Fibroblast of skin of scalp (primary cell): ENCODE data around the gene FREM1.

Experiments
- DNase-seq: peaks from one replicate; pipeline ENCODE4 v3.0.0-alpha.2; 2013

Gene FREM1

DNA sequence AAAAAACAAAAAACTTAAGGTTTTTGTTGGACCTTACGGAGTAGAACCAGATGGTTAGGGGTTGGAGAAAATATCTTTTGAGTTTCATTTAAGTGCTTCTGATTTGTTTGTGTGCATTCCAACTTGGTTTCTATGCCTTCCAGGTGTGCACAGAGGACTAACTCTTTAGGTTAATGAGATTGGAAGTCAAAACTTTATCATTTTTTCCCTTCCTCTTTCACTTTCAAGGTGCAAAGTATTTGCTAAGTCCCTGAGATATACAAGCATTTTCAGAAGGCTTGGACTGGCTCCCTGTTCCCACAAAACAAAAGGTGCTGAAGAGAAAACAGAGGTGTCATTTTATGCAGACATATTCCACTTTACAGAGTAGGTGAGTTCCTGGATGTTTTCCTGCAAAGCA is 157.4 kb downstream of the FREM1 start:
- no peak for DNase-seq

DNA sequence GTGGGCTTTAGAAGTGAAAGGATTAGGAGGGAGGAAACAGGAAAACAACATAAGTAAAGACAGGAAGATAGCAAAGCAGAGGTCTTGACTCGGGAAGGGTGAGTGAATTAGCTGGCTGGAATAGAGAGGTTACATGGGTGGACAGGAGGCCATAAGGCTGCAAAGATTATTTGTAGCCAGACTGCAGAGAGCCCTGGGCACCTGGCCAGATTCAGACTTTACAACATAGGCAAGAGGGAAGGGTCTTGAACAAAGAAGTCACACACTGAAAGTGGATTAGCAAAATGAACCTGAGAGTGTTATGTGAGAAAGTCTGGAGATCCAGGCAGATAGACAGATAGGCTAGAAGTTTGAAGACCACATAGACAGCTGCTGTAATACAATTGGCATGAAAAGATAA is 158.0 kb downstream of the FREM1 start:
- DNase-seq: no peak

DNA sequence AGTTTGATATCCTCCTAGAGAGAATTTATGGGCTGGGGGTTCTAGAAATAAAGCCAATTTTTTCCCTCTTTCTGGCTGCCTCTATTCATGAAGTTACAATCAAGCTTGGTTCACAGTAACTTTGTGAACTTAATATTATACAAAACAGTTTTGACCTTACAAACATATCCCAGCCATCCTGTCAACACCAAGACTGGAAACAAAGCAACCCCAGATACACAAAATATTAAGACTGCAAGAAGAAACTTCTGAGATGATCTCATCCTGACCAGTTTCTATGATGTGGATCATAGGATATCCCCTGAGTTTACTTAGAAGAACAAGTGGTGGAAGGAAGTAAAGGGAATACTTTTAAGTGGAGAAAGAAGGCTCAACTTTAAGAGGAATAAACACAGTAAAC is 159.4 kb downstream of the FREM1 start:
- DNase-seq: no peak

DNA sequence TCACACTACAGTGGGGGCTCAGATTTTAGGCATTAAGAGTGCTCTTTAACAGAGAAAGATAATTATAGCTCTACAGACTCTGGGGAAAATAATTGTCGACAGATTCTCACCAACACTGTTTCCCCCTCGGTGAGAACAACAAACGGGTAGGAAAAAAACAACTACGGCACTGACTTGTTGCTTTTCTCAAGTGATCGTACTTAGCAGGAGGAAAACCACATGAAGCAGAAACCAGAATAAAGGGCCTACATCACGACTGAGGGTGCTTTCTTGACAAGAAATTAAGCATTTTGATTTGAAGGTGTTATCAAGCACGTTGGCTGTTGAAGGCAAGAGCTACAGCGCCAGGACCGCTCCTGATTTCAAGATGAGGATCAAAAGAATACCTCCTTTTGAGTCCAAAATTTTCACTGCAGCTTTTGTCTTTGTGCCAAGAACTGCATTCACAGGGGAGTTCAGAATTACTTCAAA is 160.5 kb downstream of the FREM1 start:
- no peak for DNase-seq

DNA sequence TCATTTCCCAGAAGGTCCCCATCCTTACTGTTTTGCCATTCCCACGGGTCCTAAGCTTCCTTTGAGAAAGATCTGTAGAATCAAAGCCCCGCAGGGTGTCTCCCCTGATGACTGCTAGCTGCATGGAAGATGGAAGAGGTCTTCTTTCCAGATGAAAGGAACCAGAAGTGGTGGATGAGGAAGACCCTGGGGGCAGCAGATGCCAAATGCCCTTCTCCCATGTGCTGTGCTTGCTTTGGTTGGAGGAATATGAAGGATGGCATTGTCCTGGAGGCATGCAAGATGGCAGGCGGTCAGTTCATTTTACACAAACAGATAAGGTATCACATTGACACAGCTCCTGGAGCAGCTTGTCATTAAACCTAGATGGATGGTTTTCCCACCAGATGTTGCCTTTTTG is 161.9 kb downstream of the FREM1 start:
- no peak for DNase-seq

DNA sequence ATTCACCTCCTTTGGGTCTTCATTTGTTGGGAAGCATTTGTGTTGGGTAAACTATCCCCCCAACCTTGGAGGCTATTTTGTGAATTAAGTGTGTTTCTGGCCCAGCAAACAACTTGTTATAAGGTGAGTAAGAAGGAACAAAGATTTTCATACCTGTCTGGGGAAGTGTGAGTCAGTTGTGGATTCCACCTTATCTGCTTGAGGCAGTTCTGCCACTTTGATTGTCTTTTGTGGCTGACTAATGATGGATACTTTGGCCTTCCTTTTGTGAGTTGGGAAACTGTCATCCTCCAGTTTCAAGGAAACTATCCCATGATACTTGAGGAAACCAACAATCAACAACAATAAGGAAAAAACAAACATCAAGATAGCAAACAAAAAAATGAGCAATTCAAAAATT is 163.1 kb downstream of the FREM1 start:
- no peak for DNase-seq

DNA sequence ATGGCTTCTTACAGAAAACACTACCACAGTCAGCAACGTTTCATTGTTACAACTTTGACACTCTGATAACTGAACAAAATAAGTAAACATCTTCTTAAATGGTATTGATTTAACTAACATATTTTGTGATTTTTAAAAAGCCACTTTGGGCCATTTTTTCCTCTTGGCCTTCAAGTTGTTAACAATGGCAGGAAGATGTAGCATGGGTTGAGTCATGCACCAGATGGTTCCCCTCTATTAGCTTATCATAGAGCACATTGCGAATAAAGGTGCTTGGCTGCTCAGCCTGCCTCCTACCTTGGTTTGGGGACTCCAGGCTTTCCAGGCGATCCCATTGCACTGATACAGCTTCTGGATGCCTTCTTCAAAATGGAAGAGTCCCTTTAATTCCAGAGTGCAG is 163.6 kb downstream of the FREM1 start:
- DNase-seq: no peak

DNA sequence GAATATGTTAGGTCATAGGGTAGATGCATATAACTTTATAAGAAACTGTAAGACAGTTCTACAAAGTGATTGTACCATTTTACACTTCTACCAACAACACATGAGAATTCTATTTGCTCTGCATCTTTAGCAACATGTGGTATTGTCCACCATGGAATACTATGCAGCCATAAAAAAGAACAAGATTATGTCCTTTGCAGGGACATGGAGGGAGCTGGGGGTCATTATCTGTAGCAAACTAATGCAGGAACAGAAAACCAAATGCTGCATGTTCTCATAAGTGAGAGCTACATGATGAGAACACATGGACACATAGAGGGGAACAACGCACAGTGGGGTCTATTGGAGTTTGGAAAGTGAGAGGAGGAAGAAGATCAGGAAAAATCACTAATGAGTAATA is 165.5 kb downstream of the FREM1 start:
- DNase-seq: no peak

DNA sequence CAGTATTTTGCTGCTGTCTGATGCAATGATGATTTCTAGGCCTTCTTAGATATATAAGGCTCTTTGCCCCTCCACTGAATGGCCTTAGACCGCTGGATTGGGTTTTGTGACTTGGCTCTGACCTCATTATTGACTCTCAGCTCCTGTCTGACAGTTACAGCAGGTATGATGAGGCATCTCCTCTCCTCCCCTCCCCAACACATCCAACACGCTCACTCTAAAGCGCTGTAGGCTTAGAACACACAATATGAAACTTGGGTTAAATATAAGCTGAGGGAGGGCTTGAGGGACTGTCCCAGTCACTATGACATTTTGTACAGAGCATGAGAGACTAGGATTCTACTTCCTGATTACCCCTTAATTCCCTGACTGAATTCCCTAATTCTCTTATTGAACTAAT is 168.9 kb downstream of the FREM1 start:
- DNase-seq: no peak

DNA sequence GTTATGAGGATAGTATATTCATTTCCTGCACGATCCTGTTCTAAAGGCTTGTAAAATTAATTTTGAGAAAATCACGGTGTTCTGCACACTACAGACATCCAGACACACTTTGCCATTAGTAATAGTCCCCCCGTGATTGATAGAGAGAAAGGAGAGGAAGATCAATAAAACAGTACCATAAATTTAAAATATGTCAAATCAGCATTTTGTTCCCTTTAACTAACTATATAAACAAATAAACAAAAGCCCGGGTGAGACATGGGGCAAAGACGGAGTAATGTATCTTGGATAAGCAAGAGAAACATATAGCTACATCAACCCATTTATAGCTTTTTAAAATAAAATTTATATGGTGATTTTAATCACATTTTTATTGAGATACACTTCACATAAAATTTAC is 177.1 kb downstream of the FREM1 start:
- no peak for DNase-seq

DNA sequence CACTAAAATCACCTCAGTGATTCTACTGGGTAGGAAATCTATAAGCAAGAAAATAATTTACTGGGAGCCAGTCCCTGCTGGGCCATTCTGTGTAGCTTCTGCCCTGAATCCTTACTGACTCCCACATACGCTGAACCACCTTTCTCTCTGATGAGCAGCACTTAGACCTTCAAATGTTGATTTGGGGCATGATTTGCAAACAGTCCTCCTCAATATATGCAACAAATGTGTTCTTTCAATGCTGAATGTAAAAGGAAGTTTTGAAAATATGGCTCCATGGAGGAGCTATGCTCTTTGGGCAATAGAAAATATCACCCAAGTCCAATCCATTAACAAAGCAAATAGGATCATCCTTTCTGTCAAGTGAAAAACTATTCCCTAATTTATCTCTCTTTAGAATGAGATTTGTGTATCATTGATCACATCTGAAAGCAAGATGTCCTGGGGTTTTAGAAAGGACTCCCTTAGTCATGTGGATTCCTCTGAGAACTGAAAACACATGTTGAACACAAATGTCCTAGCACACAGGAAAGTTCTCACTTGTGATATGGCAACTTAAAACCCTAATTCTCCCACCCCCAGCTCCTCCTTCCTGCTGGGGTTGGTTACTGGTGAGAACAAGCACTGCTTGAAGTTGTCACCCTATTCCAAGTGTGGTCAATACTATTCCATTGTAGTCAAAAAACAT is 178.8 kb downstream of the FREM1 start:
- no peak for DNase-seq

DNA sequence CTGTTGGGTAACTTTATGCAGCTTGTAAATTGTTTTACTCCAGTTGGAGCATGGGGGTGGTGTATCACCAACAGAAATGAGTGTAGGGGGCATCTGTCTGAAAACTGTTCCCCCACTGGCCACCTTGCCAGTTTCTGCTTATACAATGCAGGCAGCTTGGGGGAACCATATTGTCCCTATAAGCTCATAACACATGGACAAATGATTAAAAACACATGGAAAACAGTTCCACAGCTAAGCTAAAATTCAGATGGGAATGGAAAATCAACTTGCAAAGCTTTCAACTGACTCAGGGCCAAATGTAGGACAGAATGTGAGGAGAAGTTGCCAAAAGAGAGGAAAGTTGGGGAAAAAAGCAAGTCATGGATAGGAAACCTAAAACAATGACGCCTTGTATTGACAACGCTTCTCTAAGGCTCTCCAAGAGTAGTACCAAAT is 179.7 kb downstream of the FREM1 start:
- peak; percentile 8 for DNase-seq

DNA sequence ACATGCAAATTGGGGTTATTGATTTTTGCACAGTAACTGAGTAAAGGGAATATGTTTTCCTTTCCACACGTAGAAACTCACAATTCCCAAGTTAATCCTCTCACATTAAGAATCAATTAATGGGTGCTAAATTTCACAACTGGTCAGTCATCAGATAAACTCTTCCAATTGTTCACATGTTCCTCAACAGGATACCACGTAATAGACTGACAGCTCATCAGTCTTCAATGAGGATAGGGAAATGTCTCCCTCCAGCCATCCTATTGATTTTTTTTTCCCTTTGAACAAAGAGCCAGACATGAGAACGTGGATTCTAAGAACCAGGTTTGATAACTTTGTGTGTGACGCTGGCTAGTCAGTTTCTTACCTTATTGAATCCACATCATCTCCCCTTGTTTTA is 186.9 kb downstream of the FREM1 start:
- DNase-seq: no peak

DNA sequence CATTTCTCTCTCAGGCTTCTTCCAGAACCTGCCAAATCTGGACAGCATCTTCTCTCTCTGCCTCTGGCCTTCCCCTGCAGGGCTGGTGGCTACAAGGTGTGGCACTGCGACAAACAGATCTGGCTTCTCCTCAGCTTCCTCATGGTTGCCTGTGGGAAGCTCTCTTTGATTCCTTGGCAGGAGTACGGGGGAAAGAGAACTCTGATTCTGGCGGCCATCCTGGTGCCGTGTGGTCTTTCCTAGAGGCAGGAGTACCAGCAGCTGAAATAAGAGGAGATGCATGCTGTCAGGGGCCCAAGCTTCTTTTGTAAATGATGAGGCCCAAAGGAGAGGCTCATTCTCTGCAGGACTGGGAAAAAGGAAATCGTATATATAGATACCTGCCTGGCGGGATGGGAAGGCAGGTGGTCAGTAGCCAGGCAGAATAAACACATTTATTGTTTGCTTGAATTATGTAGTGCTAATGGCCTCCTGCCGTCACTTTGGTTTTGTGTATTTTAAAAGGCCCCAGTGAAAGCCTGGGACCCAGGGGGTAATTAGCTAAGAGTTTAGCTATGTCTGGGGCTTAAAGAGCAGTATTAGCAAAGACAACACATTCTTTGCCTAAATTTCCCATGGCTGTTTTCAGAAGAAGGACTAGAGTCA is 187.7 kb downstream of the FREM1 start, which contains the start of gene CER1:
TSS of gene CER1 (minus strand) at position 343 of the 645 bp plus-strand sequence. CDS start at position 282, 61 bp downstream.
- peak; percentile 40 for DNase-seq

DNA sequence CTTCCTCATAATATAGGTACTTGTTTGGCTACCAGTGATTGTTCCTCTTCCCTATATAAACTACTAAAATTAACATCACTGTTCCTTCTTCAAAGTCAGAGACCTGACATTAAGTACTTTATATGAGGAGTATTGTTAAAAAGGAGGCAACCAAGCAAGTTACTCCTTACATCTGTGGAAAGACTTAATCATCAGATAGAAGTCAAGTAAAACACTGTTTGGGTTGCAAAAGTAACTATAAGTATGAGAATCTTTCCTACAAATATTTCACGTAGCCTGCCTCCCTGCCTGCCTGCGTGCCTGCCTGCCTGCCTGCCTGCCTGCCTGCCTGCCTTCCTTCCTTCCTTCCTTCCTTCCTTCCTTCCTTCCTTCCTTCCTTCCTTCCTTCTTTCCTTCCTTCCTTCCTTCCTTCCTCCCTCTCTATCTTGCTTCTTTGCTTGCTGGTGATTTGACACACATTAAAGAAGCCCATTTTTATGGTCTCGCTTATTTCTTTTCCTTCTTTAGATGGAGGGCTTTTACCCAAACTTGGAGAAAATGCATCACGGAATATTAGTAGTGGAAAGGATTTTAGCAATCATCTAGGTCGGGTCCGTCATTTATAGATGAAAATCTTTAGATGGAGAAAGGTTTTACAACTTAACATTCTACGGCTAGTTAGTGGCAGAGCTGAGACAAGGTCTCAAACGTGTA is 190.9 kb downstream of the FREM1 start:
- DNase-seq: no peak

DNA sequence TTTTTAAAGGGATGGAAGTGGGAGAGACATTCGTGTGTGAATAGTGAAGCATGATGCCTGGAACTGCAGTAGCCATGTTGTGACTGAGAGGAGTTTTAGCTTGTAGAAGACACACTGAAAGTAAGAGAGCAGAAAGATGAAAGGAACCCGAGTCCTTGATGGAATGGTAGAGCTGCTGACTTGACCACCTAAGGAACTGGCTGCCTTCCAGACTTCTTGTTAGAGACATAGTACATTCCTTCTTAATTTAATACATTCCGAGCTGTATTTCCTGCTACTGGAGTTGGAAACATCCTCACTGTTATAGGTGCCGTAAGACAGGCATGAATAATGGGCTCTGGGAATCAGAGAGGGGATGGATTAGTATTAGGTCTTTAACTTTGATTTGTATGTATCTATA is 195.1 kb downstream of the FREM1 start:
- peak; percentile 40 for DNase-seq

DNA sequence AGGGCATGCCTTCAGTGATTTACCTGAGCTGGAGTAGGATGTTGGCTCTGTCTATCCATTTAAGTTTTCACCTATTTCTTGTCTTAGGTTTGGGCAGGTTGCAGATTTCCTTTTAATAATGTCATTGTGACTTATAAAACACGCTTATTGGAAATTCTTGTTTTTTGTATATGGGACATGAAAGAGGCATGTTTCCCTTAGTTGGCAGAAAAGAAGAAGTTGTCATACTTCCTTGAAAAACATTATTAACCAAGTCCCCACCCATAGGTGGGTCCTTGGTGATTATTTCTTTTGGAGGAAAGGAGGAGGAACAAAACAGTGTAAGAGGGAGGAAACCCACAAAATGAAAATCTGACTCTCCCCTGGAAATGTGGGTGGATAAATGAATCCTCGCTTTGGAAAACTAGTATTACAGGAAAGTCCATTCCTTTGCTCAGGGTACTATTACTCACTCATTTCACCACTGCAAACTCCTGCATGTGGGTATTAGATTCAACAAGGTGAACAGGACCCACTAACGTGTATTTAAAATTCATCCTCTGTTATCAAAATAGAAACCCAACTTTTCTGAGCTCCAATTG is 197.0 kb downstream of the FREM1 start:
- DNase-seq: no peak

DNA sequence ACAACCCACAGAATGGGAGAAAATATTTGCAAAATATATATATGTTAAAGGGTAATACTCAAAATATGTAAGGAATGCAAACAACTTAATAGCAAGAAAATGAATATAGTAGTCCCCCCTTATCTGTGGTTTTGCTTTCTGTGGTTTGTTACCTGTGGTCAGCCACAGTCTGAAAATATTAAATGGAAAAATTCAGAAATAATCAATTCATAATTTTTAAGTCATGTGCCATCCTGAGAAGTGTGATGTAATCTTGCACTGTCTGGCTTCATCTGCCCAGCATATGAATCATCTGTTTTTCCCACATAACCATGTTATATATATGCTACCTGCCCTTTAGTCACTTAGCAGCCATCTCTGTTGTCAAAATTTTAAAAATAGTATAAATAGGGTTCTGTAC is 199.4 kb downstream of the FREM1 start:
- DNase-seq: peak; percentile 88

DNA sequence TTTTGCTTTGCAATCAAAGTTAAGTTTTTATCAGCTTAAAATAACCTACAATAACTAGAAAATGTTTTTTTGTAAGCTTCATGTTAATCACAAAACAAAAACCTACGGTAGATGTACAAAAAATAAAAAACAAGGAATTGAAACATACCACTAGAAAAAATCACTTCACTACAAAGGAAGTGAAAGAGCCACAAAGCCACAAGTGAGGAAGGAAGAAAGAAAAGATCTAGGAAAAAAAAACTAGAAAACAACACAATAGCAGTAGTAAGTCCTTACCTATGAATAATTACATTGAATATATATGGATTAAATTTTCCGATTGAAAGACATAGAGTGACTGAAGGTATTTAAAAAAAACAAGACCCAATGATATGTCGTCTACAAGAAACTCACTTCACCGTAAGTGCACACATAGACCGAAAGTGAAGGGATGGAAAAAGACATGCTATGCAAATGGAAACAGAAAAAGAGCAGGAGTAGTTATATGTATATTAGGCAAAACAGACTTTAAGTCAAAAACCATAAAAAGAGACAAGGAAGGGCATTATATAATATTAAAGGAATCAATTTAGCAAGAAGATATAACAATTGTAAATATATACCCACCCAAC is 203.6 kb downstream of the FREM1 start:
- no peak for DNase-seq

DNA sequence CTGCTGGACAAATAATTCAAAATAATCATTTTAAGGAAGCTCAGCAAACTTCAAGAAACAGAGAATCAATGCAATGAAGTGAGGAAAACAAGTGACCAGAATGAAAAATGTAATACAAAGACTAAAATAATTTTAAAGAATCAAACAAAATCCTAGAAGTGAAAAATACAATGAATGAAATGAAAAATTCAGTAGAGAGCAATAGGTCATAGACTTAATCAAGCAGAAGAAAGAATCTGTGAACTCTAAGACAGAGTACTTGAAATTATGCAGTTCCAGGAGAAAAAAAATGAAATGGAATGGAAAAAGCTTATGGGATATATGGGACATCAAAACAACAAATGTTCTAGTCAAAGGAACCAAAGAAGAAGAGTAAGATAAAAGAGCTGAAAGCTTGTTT is 205.1 kb downstream of the FREM1 start:
- DNase-seq: no peak

DNA sequence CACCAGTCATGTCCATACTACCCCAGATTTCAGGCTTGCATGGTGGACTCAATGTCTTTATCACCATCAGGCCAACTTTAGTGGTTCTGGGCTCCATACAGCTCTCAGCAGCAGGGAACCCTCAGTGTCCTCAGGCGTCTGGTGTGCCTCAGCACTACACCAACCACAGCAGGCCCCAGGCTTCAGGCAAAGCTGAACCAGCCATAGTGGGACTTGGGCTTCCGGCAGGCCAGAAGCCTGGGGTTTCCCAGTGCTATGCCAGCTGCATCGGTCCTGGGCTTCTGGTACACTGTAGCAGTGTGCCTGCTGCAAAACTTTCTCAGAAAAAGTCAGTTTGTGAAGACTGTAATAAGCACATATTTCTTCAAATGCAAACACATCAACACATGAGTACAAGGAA is 205.9 kb downstream of the FREM1 start:
- no peak for DNase-seq

DNA sequence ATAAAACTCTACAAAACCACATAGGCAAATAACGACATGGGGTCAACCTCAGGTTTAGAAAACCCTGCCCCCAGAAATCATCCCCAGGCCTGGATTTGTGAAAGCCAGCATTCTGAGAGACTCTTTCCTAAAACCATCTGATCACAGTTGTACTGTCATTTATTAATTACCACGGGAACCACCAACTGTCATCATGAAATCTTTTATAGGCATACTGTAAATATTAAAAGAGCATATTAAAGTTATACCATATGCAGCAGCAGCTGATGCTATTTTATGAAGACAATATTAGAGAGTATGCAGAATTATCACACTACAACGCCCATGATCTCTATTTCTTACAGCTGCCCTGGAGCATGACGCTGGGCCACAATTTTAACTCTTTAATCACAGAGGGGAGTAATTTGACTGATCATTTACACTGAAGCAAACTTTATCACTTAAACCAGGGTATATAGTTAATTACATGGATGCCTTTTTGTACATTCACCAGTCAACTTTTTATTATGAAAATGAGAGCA is 208.0 kb downstream of the FREM1 start:
- DNase-seq: no peak
